DOHH2 (cell line): Measurements from ENCODE around the gene SEMA4D.
A peak's percentile ranks its signal among the peaks of the same experiment; 100 is the strongest.

Experiments used
- H3F3A ChIP-seq: fragments of 200-600 bp; sonication (generic), shearing (Covaris generic); 2 replicates; pipeline ENCODE4 v1.6.0; 2016; ENCODE audit warnings: antibody characterized with exemption, mild to moderate bottlenecking; ENCODE audit not compliant: control insufficient read depth, insufficient read depth
- H3K27ac ChIP-seq: fragments of 200-600 bp; sonication (generic); 2 replicates; pipeline ENCODE4 v1.5.1; 2014; ENCODE audit warnings: low read depth, mild to moderate bottlenecking, low read length, moderate library complexity
- H3K27me3 ChIP-seq: fragments of 200-600 bp; sonication (generic); 2 replicates; pipeline ENCODE4 v1.6.1; 2014; ENCODE audit warnings: mild to moderate bottlenecking, low read length, mixed read lengths; ENCODE audit not compliant: control insufficient read depth
- H3K36me3 ChIP-seq: fragments of 200-600 bp; sonication (generic); 2 replicates; pipeline ENCODE4 v1.6.1; 2014; ENCODE audit warnings: mild to moderate bottlenecking, low read length, moderate library complexity, mixed read lengths; ENCODE audit not compliant: control insufficient read depth
- H3K4me1 ChIP-seq: fragments of 200-600 bp; sonication (generic); 2 replicates; pipeline ENCODE4 v1.6.1; 2014; ENCODE audit warnings: mild to moderate bottlenecking, low read length, mixed read lengths; ENCODE audit not compliant: control insufficient read depth
- H3K4me2 ChIP-seq: fragments of 200-600 bp; sonication (generic); 2 replicates; pipeline ENCODE4 v1.6.0; 2014; ENCODE audit warnings: mild to moderate bottlenecking, low read length, moderate library complexity
- H3K4me3 ChIP-seq: fragments of 200-600 bp; sonication (generic); 2 replicates; pipeline ENCODE4 v1.5.1; 2014; ENCODE audit warnings: mild to moderate bottlenecking, low read length, mixed read lengths
- H3K79me2 ChIP-seq: fragments of 200-600 bp; sonication (generic); 2 replicates; pipeline ENCODE4 v1.6.1; 2014; ENCODE audit warnings: mild to moderate bottlenecking, low read length, mixed read lengths; ENCODE audit not compliant: control insufficient read depth
- H3K9me2 ChIP-seq: fragments of 200-600 bp; sonication (generic); replicated peaks from 2 replicates; pipeline ENCODE4 v1.6.1; 2014; ENCODE audit warnings: mild to moderate bottlenecking, low read length, mixed read lengths; ENCODE audit not compliant: control insufficient read depth
- H3K9me3 ChIP-seq: fragments of 200-600 bp; sonication (generic); 2 replicates; pipeline ENCODE4 v1.6.1; 2014; ENCODE audit warnings: antibody characterized with exemption, low read length, mixed read lengths; ENCODE audit not compliant: control insufficient read depth, insufficient read depth
- H4K20me1 ChIP-seq: fragments of 200-600 bp; sonication (generic); 2 replicates; pipeline ENCODE4 v1.6.0; 2014; ENCODE audit warnings: low read depth, mild to moderate bottlenecking, antibody characterized with exemption, low read length, moderate library complexity; ENCODE audit not compliant: control insufficient read depth, insufficient read depth
- CTCF ChIP-seq: fragments of 200-600 bp; sonication (generic); IDR thresholded peaks from one replicate; pipeline ENCODE4 v1.5.1; 2014; ENCODE audit warnings: antibody characterized with exemption, mild to moderate bottlenecking, low read depth, low read length; ENCODE audit not compliant: poor library complexity, severe bottlenecking
- EZH2phosphoT487 ChIP-seq: fragments of 200-600 bp; sonication (generic); IDR thresholded peaks from 2 replicates; pipeline ENCODE4 v1.6.1; 2017; ENCODE audit warnings: borderline replicate concordance, mild to moderate bottlenecking, antibody characterized with exemption, low read length, moderate library complexity, mixed read lengths

The SEMA4D gene

GRCh38 chr9:89441655-89441970 lies 56.3 kb downstream of the SEMA4D start:
- Histone ChIP-seq H3K27ac (no peak overlapping the region), H4K20me1 (peaks cover 42% of the 10 kb centered on the region), H3K4me2 (peak overlapping the region; percentile 43; the same call in 1 of the 2 replicates), H3F3A (no peaks in the 10 kb centered on the region), H3K79me2 (no peaks in the 10 kb centered on the region), H3K9me2 (no peaks in the 10 kb centered on the region), H3K4me1 (peaks cover 58% of the 10 kb centered on the region), H3K36me3 (no peaks in the 10 kb centered on the region), H3K4me3 (no peak overlapping the region), H3K9me3 (no peaks in the 10 kb centered on the region), H3K27me3 (0 out of 2 replicates have a peak, but pooled peaks cover 15% of the 10 kb centered on the region)
- TF ChIP-seq EZH2phosphoT487 (no peak), CTCF (no peak)

- H3F3A ChIP-seq: no peaks in the 10 kb centered on the region
- H3K79me2 ChIP-seq: no peaks in the 10 kb centered on the region
- peaks cover 42% of the 10 kb centered on the region for H4K20me1 ChIP-seq
- 0 out of 2 replicates have a peak, but pooled peaks cover 15% of the 10 kb centered on the region for H3K27me3 ChIP-seq
- H3K36me3 ChIP-seq: no peaks in the 10 kb centered on the region
- no peak overlapping the region; the same call in 1 of the 2 replicates for H3K4me2 ChIP-seq
- no peaks in the 10 kb centered on the region for H3K9me2 ChIP-seq
- no peaks in the 10 kb centered on the region for H3K9me3 ChIP-seq
- peaks cover 59% of the 10 kb centered on the region for H3K4me1 ChIP-seq
- no peak overlapping the region for H3K4me3 ChIP-seq
- TF ChIP-seq EZH2phosphoT487: no peak
- TF ChIP-seq CTCF: no peak
- no peak overlapping the region for H3K27ac ChIP-seq
These were observed 56.8 kb downstream of the SEMA4D start for GRCh38 chr9:89440951-89441654.

GRCh38 chr9:89440548-89440947 lies 57.4 kb downstream of the SEMA4D start:
- Histone ChIP-seq H3K4me2 (no peak overlapping the region), H3K27me3 (0 out of 2 replicates have a peak, but pooled peaks cover 15% of the 10 kb centered on the region), H3K27ac (no peak overlapping the region), H4K20me1 (peaks cover 42% of the 10 kb centered on the region), H3K4me1 (peaks cover 59% of the 10 kb centered on the region), H3F3A (no peaks in the 10 kb centered on the region), H3K36me3 (no peaks in the 10 kb centered on the region), H3K9me2 (no peaks in the 10 kb centered on the region), H3K9me3 (no peaks in the 10 kb centered on the region), H3K79me2 (no peaks in the 10 kb centered on the region), H3K4me3 (no peak overlapping the region)
- TF ChIP-seq CTCF (no peak), EZH2phosphoT487 (no peak)
